HEK293T (cell line): Measurements from ENCODE around the gene PRRT1B.

Experiments
- CTCF ChIA-PET: fragments of 350-600 bp; formaldehyde crosslinking; extraction: SDS; loops from one replicate; lab custom pipeline; 2021; ENCODE audit warnings: antibody characterized with exemption, inconsistent platforms; lab: Yijun Ruan, JAX
- POLR2A ChIA-PET: fragments of 350-600 bp; formaldehyde crosslinking; extraction: SDS; loops from one replicate; lab custom pipeline; 2020; ENCODE audit warnings: antibody characterized with exemption, inconsistent platforms; lab: Yijun Ruan, JAX
- DNase-seq: peaks from one replicate; pipeline ENCODE4 v3.0.0; 2012; ENCODE audit warnings: mixed read lengths; ENCODE audit errors: extremely low spot score
- ARNT ChIP-seq: fragments of 450-650 bp; IDR thresholded peaks from 2 replicates; pipeline ENCODE4 v1.6.1; 2017; ENCODE audit warnings: mild to moderate bottlenecking
- BHLHE40 ChIP-seq: fragments of 450-650 bp; IDR thresholded peaks from 2 replicates; pipeline ENCODE4 v1.6.1; 2016; ENCODE audit warnings: mild to moderate bottlenecking, moderate library complexity, borderline replicate concordance
- CTBP1 ChIP-seq: fragments of 450-650 bp; IDR thresholded peaks from 2 replicates; pipeline ENCODE4 v1.6.1; 2016; ENCODE audit warnings: borderline replicate concordance
- ELF4 ChIP-seq: fragments of 450-650 bp; IDR thresholded peaks from 2 replicates; pipeline ENCODE4 v1.6.1; 2017; ENCODE audit warnings: antibody characterized with exemption
- FOXA1 ChIP-seq: fragments of 450-650 bp; IDR thresholded peaks from 2 replicates; pipeline ENCODE4 v1.6.1; 2016; ENCODE audit warnings: mild to moderate bottlenecking
- FOXK2 ChIP-seq: fragments of 450-650 bp; IDR thresholded peaks from 2 replicates; pipeline ENCODE4 v1.6.1; 2016; ENCODE audit warnings: mild to moderate bottlenecking
- FOXM1 ChIP-seq: fragments of 450-650 bp; IDR thresholded peaks from 2 replicates; pipeline ENCODE4 v1.6.1; 2017; ENCODE audit warnings: mild to moderate bottlenecking, borderline replicate concordance
- HDGF ChIP-seq: fragments of 450-650 bp; IDR thresholded peaks from 2 replicates; pipeline ENCODE4 v1.6.1; 2017; ENCODE audit warnings: antibody characterized with exemption, borderline replicate concordance
- L3MBTL2 ChIP-seq: fragments of 450-650 bp; conservative IDR thresholded peaks from 2 replicates; pipeline ENCODE4 v1.6.1; 2016; ENCODE audit warnings: mild to moderate bottlenecking
- LEF1 ChIP-seq: fragments of 450-650 bp; IDR thresholded peaks from 2 replicates; pipeline ENCODE4 v1.6.1; 2017; ENCODE audit warnings: mild to moderate bottlenecking, borderline replicate concordance
- NFRKB ChIP-seq: fragments of 450-650 bp; IDR thresholded peaks from 2 replicates; pipeline ENCODE4 v1.6.1; 2016; ENCODE audit warnings: mild to moderate bottlenecking, moderate library complexity
- SP1 ChIP-seq: fragments of 450-650 bp; IDR thresholded peaks from 2 replicates; pipeline ENCODE4 v1.6.1; 2017
- SUZ12 ChIP-seq: fragments of 450-650 bp; IDR thresholded peaks from 2 replicates; pipeline ENCODE4 v1.6.1; 2016; ENCODE audit warnings: mild to moderate bottlenecking
- TARDBP ChIP-seq: fragments of 450-650 bp; IDR thresholded peaks from 2 replicates; pipeline ENCODE4 v1.6.1; 2016
- ZNF384 ChIP-seq: fragments of 450-650 bp; IDR thresholded peaks from 2 replicates; pipeline ENCODE4 v1.6.1; 2016
- TF ChIP-seq, protein P1 (sequence below): fragments of 450-650 bp; IDR thresholded peaks from 2 replicates; pipeline ENCODE4 v1.6.1; 2016

The PRRT1B gene

DNA sequence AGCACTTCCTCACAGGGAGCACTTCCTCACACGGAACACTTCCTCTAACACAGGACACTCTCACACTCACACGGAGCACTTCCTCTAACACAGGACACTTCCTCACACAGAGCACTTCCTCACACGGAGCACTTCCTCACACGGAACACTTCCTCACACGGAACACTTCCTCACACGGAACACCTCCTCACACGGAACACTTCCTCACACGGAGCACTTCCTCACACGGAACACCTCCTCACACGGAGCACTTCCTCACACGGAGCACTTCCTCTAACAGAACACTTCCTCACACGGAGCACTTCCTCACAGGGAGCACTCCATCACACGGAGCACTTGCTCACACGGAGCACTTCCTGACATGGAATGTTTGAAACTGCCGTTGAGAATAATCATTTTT lies 29.2 kb upstream of the PRRT1B start:
- DNase-seq: no peak
- POLR2A ChIA-PET: no interaction called here
- CTCF ChIA-PET: no interaction called here
- TF ChIP-seq SUZ12: no peak
- TF ChIP-seq FOXA1: no peak
- no peak for TF ChIP-seq HDGF
- no peak for TF ChIP-seq CTBP1
- TF ChIP-seq, protein P1, sequence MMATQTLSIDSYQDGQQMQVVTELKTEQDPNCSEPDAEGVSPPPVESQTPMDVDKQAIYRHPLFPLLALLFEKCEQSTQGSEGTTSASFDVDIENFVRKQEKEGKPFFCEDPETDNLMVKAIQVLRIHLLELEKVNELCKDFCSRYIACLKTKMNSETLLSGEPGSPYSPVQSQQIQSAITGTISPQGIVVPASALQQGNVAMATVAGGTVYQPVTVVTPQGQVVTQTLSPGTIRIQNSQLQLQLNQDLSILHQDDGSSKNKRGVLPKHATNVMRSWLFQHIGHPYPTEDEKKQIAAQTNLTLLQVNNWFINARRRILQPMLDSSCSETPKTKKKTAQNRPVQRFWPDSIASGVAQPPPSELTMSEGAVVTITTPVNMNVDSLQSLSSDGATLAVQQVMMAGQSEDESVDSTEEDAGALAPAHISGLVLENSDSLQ: no peak
- TF ChIP-seq ARNT: no peak
- TF ChIP-seq ZNF384: no peak
- TF ChIP-seq BHLHE40: no peak
- TF ChIP-seq L3MBTL2: no peak
- no peak for TF ChIP-seq ELF4
- no peak for TF ChIP-seq FOXK2
- no peak for TF ChIP-seq SP1
- TF ChIP-seq TARDBP: no peak

DNA sequence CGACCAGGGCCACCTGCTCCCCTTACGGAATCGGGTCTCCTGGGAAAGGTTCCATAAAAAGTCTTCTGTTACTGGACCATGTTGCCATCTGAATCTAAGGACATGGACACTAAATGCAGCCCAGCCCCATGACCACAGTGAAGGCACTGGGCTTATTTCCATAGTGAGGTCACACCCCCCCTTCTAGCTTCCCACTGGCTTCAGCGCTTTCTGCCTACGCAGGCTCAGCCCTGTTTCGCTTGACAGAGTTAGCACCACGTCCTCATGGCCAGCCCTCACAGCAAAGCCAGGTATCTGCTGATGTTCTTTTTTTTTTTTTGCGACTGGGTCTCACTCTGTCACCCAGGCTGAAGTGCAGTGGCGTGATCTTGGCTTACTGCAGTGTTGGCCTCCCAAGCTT lies 28.4 kb upstream of the PRRT1B start:
- no peak for DNase-seq
- POLR2A ChIA-PET: no interaction called here
- CTCF ChIA-PET: no interaction called here
- no peak for TF ChIP-seq ARNT
- TF ChIP-seq BHLHE40: no peak
- TF ChIP-seq FOXK2: no peak
- TF ChIP-seq L3MBTL2: no peak
- no peak for TF ChIP-seq FOXM1
- no peak for TF ChIP-seq CTBP1
- no peak for TF ChIP-seq SP1
- TF ChIP-seq ZNF384: no peak
- no peak for TF ChIP-seq FOXA1
- TF ChIP-seq, protein P1: no peak
- TF ChIP-seq LEF1: no peak
- no peak for TF ChIP-seq ELF4
- TF ChIP-seq SUZ12: no peak
- TF ChIP-seq TARDBP: no peak
- no peak for TF ChIP-seq NFRKB
- no peak for TF ChIP-seq HDGF

- TF ChIP-seq HDGF (no peak), FOXM1 (no peak)
- POLR2A ChIA-PET: no interaction called here
- DNase-seq: no peak
- CTCF ChIA-PET: no interaction called here
These were observed 27.5 kb upstream of the PRRT1B start for GRCh38 chr9:131517761-131518190.

GRCh38 chr9:131518553-131518952 lies 26.8 kb upstream of the PRRT1B start:
- ChIA-PET POLR2A (no interaction called here), CTCF (no interaction called here)
- DNase-seq: no peak
- TF ChIP-seq FOXA1 (no peak), LEF1 (no peak), HDGF (no peak), NFRKB (no peak), SP1 (no peak), FOXM1 (no peak), TARDBP (no peak), FOXK2 (no peak), BHLHE40 (no peak), ELF4 (no peak), ZNF384 (no peak), L3MBTL2 (no peak), ARNT (no peak)
- TF ChIP-seq, protein P1: no peak

GRCh38 chr9:131520503-131520902 lies 24.8 kb upstream of the PRRT1B start:
- DNase-seq: no peak
- ChIA-PET CTCF (no interaction called here), POLR2A (no interaction called here)
- TF ChIP-seq CTBP1 (no peak), FOXA1 (no peak), FOXM1 (no peak), LEF1 (no peak)
- TF ChIP-seq, protein P1: no peak

DNA sequence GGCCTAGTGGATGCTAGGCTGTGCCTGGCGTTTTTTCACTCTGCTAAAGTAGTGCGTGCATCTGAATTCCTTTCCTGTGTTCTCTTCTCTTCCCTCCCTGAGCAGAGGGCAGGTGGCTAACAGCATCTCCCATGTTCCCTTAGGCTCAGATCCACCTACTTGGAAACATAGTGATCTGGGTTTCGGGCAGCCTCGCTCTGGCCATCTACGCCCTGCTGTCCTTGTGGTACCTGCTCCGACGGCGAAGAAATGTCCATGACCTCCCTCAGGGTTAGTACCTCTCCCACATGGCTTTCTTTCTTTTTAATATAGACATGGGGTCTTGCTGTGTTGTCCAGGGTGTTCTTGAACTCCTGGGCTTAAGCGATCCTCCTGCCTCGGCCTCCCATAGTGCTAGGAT lies 24.1 kb upstream of the PRRT1B start:
- ChIA-PET POLR2A (no interaction called here), CTCF (no interaction called here)
- DNase-seq: no peak
- TF ChIP-seq L3MBTL2: no peak
- no peak for TF ChIP-seq FOXM1
- TF ChIP-seq, protein P1: no peak
- TF ChIP-seq BHLHE40: no peak
